IMR-90 (cell line): ENCODE data around the gene PPARD.

Experiments
- CEBPB ChIP-seq: IDR thresholded peaks from 2 replicates; pipeline ENCODE4 v1.6.1; 2012; ENCODE audit warnings: low read depth, low read length, improper control_type of control experiment
- FOS ChIP-seq: fragments of 150-350 bp; IDR thresholded peaks from 2 replicates; pipeline ENCODE4 v1.6.1; 2016; ENCODE audit warnings: low read depth, low read length
- MAFK ChIP-seq: IDR thresholded peaks from 2 replicates; pipeline ENCODE4 v1.6.1; 2012; ENCODE audit warnings: low read depth, low read length, improper control_type of control experiment
- MAZ ChIP-seq: IDR thresholded peaks from 2 replicates; pipeline ENCODE4 v1.6.1; 2012; ENCODE audit warnings: low read depth, mild to moderate bottlenecking, low read length, improper control_type of control experiment, moderate library complexity, borderline replicate concordance
- NFE2L2 ChIP-seq: fragments of 150-350 bp; IDR thresholded peaks from 2 replicates; pipeline ENCODE4 v1.6.1; 2016; ENCODE audit warnings: low read depth, mild to moderate bottlenecking, low read length
- POLR2A ChIP-seq: IDR thresholded peaks from 2 replicates; pipeline ENCODE4 v1.6.1; 2012; ENCODE audit warnings: mild to moderate bottlenecking, low read depth, low read length
- RAD21 ChIP-seq: IDR thresholded peaks from 2 replicates; pipeline ENCODE4 v1.6.1; 2012; ENCODE audit warnings: low read length, improper control_type of control experiment
- RCOR1 ChIP-seq: IDR thresholded peaks from 2 replicates; pipeline ENCODE4 v1.6.1; 2012; ENCODE audit warnings: mild to moderate bottlenecking, low read length, improper control_type of control experiment; ENCODE audit not compliant: insufficient replicate concordance
- RFX5 ChIP-seq: IDR thresholded peaks from 2 replicates; pipeline ENCODE4 v1.8.0; 2012; ENCODE audit warnings: low read depth, mild to moderate bottlenecking, low read length, moderate library complexity
- SMC3 ChIP-seq: fragments of 150-350 bp; IDR thresholded peaks from 2 replicates; pipeline ENCODE4 v1.6.1; 2016; ENCODE audit warnings: low read depth, mild to moderate bottlenecking, antibody characterized with exemption, low read length, moderate library complexity
- TF ChIP-seq, protein P1 (sequence below): conservative IDR thresholded peaks from 2 replicates; pipeline ENCODE4 v1.5.1; 2012; ENCODE audit warnings: mild to moderate bottlenecking, low read depth, low read length, improper control_type of control experiment
- TF ChIP-seq, protein P2 (sequence below): fragments of 150-350 bp; IDR thresholded peaks from 2 replicates; pipeline ENCODE4 v1.6.1; 2017; ENCODE audit warnings: mild to moderate bottlenecking, antibody characterized with exemption, low read length, low read depth
- TF ChIP-seq, protein P3 (sequence below): fragments of 150-350 bp; IDR thresholded peaks from 2 replicates; pipeline ENCODE4 v1.6.1; 2016; ENCODE audit warnings: low read depth, mild to moderate bottlenecking, low read length, moderate library complexity, borderline replicate concordance

GRCh38 chr6:35359346-35359743 is 17.0 kb downstream of the PPARD start:
- TF ChIP-seq, protein P1, sequence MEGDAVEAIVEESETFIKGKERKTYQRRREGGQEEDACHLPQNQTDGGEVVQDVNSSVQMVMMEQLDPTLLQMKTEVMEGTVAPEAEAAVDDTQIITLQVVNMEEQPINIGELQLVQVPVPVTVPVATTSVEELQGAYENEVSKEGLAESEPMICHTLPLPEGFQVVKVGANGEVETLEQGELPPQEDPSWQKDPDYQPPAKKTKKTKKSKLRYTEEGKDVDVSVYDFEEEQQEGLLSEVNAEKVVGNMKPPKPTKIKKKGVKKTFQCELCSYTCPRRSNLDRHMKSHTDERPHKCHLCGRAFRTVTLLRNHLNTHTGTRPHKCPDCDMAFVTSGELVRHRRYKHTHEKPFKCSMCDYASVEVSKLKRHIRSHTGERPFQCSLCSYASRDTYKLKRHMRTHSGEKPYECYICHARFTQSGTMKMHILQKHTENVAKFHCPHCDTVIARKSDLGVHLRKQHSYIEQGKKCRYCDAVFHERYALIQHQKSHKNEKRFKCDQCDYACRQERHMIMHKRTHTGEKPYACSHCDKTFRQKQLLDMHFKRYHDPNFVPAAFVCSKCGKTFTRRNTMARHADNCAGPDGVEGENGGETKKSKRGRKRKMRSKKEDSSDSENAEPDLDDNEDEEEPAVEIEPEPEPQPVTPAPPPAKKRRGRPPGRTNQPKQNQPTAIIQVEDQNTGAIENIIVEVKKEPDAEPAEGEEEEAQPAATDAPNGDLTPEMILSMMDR, result no peak
- TF ChIP-seq FOS (no peak), SMC3 (no peak), CEBPB (no peak), RAD21 (no peak), NFE2L2 (no peak), MAZ (no peak), POLR2A (no peak), MAFK (no peak), RFX5 (no peak), RCOR1 (no peak)
- TF ChIP-seq, protein P2, sequence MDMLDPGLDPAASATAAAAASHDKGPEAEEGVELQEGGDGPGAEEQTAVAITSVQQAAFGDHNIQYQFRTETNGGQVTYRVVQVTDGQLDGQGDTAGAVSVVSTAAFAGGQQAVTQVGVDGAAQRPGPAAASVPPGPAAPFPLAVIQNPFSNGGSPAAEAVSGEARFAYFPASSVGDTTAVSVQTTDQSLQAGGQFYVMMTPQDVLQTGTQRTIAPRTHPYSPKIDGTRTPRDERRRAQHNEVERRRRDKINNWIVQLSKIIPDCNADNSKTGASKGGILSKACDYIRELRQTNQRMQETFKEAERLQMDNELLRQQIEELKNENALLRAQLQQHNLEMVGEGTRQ, result no peak
- TF ChIP-seq, protein P3, sequence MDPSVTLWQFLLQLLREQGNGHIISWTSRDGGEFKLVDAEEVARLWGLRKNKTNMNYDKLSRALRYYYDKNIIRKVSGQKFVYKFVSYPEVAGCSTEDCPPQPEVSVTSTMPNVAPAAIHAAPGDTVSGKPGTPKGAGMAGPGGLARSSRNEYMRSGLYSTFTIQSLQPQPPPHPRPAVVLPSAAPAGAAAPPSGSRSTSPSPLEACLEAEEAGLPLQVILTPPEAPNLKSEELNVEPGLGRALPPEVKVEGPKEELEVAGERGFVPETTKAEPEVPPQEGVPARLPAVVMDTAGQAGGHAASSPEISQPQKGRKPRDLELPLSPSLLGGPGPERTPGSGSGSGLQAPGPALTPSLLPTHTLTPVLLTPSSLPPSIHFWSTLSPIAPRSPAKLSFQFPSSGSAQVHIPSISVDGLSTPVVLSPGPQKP, result no peak
